Measurements from ENCODE around the gene OTULIN. TPM values are rescaled to one million over a fixed set of nuclear protein-coding genes. Genes with fewer than 3 reads are reported as not detected.

The OTULIN gene
- total RNA-seq, 1 donor from 2014 or later = 59.4 TPM

DNA sequence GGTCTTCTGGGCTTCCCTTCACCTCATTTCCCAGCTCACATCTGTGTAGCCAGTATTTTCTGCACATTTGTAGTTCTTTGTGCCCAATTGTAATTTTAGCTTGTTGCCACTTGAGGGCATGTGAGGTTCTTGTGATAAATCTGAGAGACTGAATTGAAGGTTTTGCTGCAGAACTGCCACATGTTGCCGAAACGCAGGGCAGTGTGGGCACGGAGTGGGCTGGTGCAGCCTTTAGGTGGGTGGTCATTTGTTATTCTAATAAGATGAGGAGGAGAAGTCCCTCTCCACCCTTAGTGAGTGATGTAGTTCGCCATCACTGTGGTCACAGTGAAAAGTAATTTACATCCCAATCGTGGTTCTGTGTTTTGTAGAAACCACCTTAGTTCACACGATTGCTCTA, 21.2 kb downstream of the OTULIN start:
- DNase-seq (ENCODE audit: low spot score) = peak; percentile 21
- Mint-ChIP-seq H3K27me3 (ENCODE audit: low read depth) (no peaks in the 10 kb centered on the region), H3K4me1 (ENCODE audit: low read depth) (peaks cover 16% of the 10 kb centered on the region), H3K36me3 (ENCODE audit: low read depth) (peaks cover 81% of the 10 kb centered on the region), H3K9me3 (peaks cover 13% of the 10 kb centered on the region), H3K4me3 (ENCODE audit: low read depth) (no peak overlapping the region), H3K27ac (peak overlapping the region; percentile 48)
- intact Hi-C loops (cut with micrococcal nuclease) = loop anchor here (1.0 to 5.0 kb wide), 4 partner anchors 21 to 318 kb away; partner anchors contain the start of gene ANKH

DNA sequence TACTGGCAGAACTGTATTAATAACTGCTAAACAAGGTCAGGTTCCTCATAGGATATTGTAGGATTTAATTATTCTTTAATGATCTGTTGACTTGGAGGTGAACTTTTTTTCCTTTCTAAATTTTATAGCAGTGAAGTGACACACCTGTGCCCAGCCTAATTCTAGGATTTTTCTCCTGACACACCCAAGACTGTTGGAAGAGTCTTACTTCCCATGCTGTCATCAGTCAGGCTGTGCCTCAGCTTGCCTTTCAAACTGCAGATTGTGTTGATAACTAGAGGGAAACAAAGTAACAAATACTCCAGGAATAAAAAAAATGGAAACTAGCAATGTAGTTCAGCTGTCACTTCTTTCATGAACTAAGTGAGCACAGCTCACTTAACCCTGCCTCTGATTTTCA, 22.0 kb downstream of the OTULIN start:
- no peak for DNase-seq (ENCODE audit: low spot score)
- H3K36me3 Mint-ChIP-seq (ENCODE audit: low read depth) = peaks cover 84% of the 10 kb centered on the region
- peaks cover 13% of the 10 kb centered on the region for H3K9me3 Mint-ChIP-seq
- H3K27ac Mint-ChIP-seq = no peak overlapping the region
- no peaks in the 10 kb centered on the region for H3K27me3 Mint-ChIP-seq (ENCODE audit: low read depth)
- intact Hi-C loops (cut with micrococcal nuclease) = loop anchor here (1.0 to 5.0 kb wide), 3 partner anchors 20 to 186 kb away; partner anchors contain the start of gene ANKH
- H3K4me3 Mint-ChIP-seq (ENCODE audit: low read depth) = no peak overlapping the region
- H3K4me1 Mint-ChIP-seq (ENCODE audit: low read depth) = peaks cover 20% of the 10 kb centered on the region

- intact Hi-C loops (cut with micrococcal nuclease) = loop anchor here (5.0 kb wide), 2 partner anchors 125 to 185 kb away; partner anchors contain the start of gene ANKH
- no peak for DNase-seq (ENCODE audit: low spot score)
- Mint-ChIP-seq H3K27ac (no peak overlapping the region), H3K9me3 (peaks cover 13% of the 10 kb centered on the region), H3K27me3 (ENCODE audit: low read depth) (no peaks in the 10 kb centered on the region), H3K4me1 (ENCODE audit: low read depth) (peaks cover 20% of the 10 kb centered on the region), H3K36me3 (ENCODE audit: low read depth) (peaks cover 83% of the 10 kb centered on the region), H3K4me3 (ENCODE audit: low read depth) (no peak overlapping the region)
These were observed 22.6 kb downstream of the OTULIN start for GRCh38 chr5:14687023-14687665.

DNA sequence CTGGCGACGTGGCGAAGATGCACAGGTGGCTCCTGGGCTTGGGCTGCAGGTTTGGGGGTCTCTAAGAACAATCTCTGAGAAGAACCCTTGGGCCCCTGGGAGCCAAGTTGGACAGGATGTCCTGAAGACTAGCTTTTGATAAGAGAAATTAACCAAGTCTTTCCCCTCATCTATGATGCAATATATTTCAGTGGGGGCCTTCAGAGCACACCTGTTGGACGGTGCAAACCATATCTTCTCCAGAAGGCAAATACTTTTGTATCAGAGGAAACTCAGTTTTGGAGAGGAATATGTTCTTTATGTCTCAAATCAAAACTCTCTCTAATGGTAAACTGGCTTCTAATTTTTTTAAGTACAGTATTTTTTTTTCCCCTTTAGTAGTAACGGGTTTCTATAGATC, 28.6 kb downstream of the OTULIN start:
- peaks cover 16% of the 10 kb centered on the region for H3K4me1 Mint-ChIP-seq (ENCODE audit: low read depth)
- H3K27ac Mint-ChIP-seq = no peak overlapping the region
- no peak overlapping the region for H3K4me3 Mint-ChIP-seq (ENCODE audit: low read depth)
- DNase-seq (ENCODE audit: low spot score) = no peak
- intact Hi-C loops (cut with micrococcal nuclease) = no loop called here
- no peaks in the 10 kb centered on the region for H3K27me3 Mint-ChIP-seq (ENCODE audit: low read depth)
- peaks cover 93% of the 10 kb centered on the region for H3K36me3 Mint-ChIP-seq (ENCODE audit: low read depth)
- peaks cover 13% of the 10 kb centered on the region for H3K9me3 Mint-ChIP-seq

GRCh38 chr5:14695152-14695551, 30.6 kb downstream of the OTULIN start:
- Mint-ChIP-seq H3K4me3 (ENCODE audit: low read depth) (no peak overlapping the region), H3K27me3 (ENCODE audit: low read depth) (no peaks in the 10 kb centered on the region), H3K36me3 (ENCODE audit: low read depth) (peaks cover 93% of the 10 kb centered on the region), H3K9me3 (peaks cover 4% of the 10 kb centered on the region), H3K27ac (no peak overlapping the region), H3K4me1 (ENCODE audit: low read depth) (peaks cover 32% of the 10 kb centered on the region)
- intact Hi-C loops (cut with micrococcal nuclease) = no loop called here
- no peak for DNase-seq (ENCODE audit: low spot score)

DNA sequence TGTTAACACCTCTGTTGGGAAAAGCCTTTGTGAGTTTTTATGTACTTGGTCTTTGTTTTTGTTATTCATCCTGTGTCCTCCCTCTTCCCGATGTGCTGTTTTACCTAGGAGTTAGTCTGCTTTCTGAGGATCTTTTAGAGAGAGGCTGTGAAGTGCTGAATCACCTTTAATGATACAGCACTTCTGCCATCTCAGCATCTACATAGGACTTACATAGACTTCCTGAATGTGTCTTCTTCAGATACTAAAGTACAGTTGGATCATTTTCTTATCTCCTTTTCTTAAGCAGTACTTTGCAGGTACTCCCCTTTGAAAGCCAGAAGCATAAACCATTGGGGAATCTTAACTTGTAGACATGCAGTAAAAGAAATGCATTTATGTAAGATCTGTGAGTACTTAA, 31.5 kb downstream of the OTULIN start:
- intact Hi-C loops (cut with micrococcal nuclease) = no loop called here
- peaks cover 36% of the 10 kb centered on the region for H3K4me1 Mint-ChIP-seq (ENCODE audit: low read depth)
- no peaks in the 10 kb centered on the region for H3K27me3 Mint-ChIP-seq (ENCODE audit: low read depth)
- peak overlapping the region; percentile 61 for H3K27ac Mint-ChIP-seq
- H3K36me3 Mint-ChIP-seq (ENCODE audit: low read depth) = peaks cover 86% of the 10 kb centered on the region
- H3K4me3 Mint-ChIP-seq (ENCODE audit: low read depth) = no peak overlapping the region
- no peak for DNase-seq (ENCODE audit: low spot score)
- no peaks in the 10 kb centered on the region for H3K9me3 Mint-ChIP-seq

DNA sequence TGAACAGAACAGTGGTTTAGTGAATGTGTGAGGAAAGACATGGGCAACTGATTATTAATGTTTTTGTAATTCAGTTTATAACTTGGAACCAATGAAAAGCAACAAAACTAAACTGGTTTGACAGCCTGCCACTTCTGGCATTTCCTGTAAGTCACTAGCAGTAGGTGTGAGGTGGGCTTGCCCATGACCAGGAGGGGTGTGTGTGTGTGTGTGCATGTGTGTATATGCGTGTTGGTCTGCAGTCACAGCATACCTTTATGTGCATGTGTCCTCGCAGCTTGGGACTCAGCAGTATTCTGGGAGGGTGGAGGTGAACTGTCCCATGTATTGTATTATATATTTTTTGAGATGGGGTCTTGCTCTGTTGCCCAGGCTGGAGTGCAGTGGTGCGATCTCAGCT, 32.3 kb downstream of the OTULIN start:
- Mint-ChIP-seq H3K27me3 (ENCODE audit: low read depth) (no peaks in the 10 kb centered on the region), H3K4me1 (ENCODE audit: low read depth) (peaks cover 41% of the 10 kb centered on the region), H3K9me3 (no peaks in the 10 kb centered on the region), H3K27ac (no peak overlapping the region), H3K36me3 (ENCODE audit: low read depth) (peaks cover 86% of the 10 kb centered on the region), H3K4me3 (ENCODE audit: low read depth) (no peak overlapping the region)
- DNase-seq (ENCODE audit: low spot score) = no peak
- intact Hi-C loops (cut with micrococcal nuclease) = no loop called here

DNA sequence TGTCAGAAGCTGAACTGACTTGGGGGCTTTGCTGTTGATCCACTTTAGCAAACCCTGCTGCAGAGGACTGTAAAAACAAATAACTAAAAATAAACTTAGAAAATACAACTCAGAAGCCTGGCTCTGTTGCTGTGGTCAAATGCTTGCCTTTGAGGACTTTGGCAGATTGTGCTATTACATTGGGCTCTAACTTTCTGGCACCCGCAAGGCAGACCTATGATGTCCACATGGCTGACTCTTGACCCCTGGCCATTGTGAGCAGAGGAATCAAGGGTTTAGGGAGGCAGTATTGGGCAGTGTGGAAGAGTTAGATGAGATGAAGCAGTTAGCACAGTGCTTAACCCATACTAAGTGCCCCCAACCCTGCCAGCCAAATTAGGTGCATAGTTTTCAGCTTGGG, 34.0 kb downstream of the OTULIN start:
- H3K27me3 Mint-ChIP-seq (ENCODE audit: low read depth) = no peaks in the 10 kb centered on the region
- intact Hi-C loops (cut with micrococcal nuclease) = no loop called here
- peak overlapping the region; percentile 70 for H3K27ac Mint-ChIP-seq
- H3K36me3 Mint-ChIP-seq (ENCODE audit: low read depth) = peaks cover 86% of the 10 kb centered on the region
- H3K4me3 Mint-ChIP-seq (ENCODE audit: low read depth) = no peak overlapping the region
- peaks cover 57% of the 10 kb centered on the region for H3K4me1 Mint-ChIP-seq (ENCODE audit: low read depth)
- DNase-seq (ENCODE audit: low spot score) = no peak
- no peaks in the 10 kb centered on the region for H3K9me3 Mint-ChIP-seq

DNA sequence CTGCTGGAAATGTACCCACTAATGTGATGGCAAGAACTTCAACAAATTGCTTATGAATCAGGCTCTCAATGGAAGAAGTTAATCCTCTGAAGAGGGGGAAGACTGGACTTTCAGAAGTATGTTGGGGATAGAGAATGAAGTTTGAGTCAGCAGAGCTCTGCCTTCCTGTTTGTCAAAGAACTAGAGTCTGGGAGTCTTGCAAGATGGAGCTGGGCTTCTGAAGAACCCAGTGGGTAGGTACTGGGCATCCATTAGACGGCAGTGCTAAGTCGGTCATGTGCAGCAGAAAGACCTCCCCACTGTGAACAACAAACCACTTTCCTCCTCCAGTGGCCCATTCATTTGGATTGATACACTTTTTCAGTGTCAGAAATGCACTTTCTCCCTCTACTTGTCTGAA, 34.6 kb downstream of the OTULIN start:
- Mint-ChIP-seq H3K27me3 (ENCODE audit: low read depth) (no peaks in the 10 kb centered on the region), H3K36me3 (ENCODE audit: low read depth) (peaks cover 85% of the 10 kb centered on the region), H3K4me1 (ENCODE audit: low read depth) (peaks cover 61% of the 10 kb centered on the region), H3K4me3 (ENCODE audit: low read depth) (no peak overlapping the region), H3K9me3 (no peaks in the 10 kb centered on the region), H3K27ac (peak overlapping the region; percentile 70)
- no peak for DNase-seq (ENCODE audit: low spot score)
- intact Hi-C loops (cut with micrococcal nuclease) = no loop called here

- peaks cover 87% of the 10 kb centered on the region for H3K36me3 Mint-ChIP-seq (ENCODE audit: low read depth)
- H3K9me3 Mint-ChIP-seq = no peaks in the 10 kb centered on the region
- no peak overlapping the region for H3K4me3 Mint-ChIP-seq (ENCODE audit: low read depth)
- no peaks in the 10 kb centered on the region for H3K27me3 Mint-ChIP-seq (ENCODE audit: low read depth)
- DNase-seq (ENCODE audit: low spot score) = no peak
- peaks cover 68% of the 10 kb centered on the region for H3K4me1 Mint-ChIP-seq (ENCODE audit: low read depth)
- intact Hi-C loops (cut with micrococcal nuclease) = no loop called here
- H3K27ac Mint-ChIP-seq = peak overlapping the region; percentile 62
These were observed 35.4 kb downstream of the OTULIN start for GRCh38 chr5:14699807-14700400.

DNA sequence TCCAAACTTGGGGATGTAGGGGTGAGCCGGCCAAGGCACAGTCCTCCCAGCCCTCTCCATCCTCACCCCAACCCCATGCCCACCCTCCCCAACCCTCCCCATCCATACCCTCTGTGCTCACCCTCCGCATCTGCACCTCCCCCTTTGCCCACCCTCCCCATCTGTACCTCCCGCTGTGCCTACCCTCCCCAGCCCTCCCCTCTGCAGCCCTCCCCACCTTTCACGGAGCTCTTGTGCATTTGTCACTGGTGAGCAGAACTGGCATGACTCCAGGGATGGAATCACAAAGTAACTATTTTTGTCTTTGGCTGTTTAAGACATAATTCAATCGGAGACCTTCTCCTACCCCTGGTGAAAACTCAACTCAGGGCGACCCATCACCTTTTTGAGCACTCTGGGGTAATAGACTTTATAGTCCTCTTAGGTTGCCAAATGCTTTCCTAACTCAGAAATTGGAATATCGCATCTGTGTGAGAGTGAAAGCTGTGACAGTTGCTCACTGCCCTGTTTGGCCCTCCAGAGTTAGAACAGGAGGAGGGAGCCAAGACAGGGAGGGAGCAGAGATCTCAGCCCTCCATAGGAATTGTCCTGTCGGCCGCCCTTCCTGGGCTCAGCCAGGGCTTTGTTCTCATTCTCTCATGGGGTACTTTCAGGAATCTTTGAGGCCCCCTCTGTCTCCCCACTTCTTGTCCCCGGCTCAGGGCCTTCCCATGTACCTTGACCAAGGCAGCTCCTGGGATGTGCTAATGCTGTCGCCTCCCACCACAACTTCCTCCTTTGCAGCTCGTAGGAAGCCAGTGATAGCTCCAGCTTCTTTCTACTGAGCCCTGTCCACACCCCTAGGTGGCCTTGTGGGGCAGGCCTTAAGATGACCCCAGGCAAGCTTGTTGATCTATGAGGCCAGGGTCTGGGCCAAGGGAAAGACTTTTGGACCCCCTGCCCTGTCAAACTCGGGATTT, 36.2 kb downstream of the OTULIN start:
- Mint-ChIP-seq H3K4me1 (ENCODE audit: low read depth) (peaks cover 75% of the 10 kb centered on the region), H3K4me3 (ENCODE audit: low read depth) (no peak overlapping the region), H3K27ac (peak overlapping the region; percentile 62), H3K36me3 (ENCODE audit: low read depth) (peaks cover 88% of the 10 kb centered on the region), H3K27me3 (ENCODE audit: low read depth) (no peaks in the 10 kb centered on the region), H3K9me3 (no peaks in the 10 kb centered on the region)
- no peak for DNase-seq (ENCODE audit: low spot score)
- intact Hi-C loops (cut with micrococcal nuclease) = no loop called here

GRCh38 chr5:14701556-14701955, 37.0 kb downstream of the OTULIN start:
- Mint-ChIP-seq H3K4me1 (ENCODE audit: low read depth) (peaks cover 75% of the 10 kb centered on the region), H3K9me3 (no peaks in the 10 kb centered on the region), H3K27ac (peak overlapping the region; percentile 23), H3K27me3 (ENCODE audit: low read depth) (no peaks in the 10 kb centered on the region), H3K36me3 (ENCODE audit: low read depth) (peaks cover 88% of the 10 kb centered on the region), H3K4me3 (ENCODE audit: low read depth) (no peak overlapping the region)
- DNase-seq (ENCODE audit: low spot score) = no peak
- intact Hi-C loops (cut with micrococcal nuclease) = no loop called here
